HG03039 (cell line): ENCODE data around the gene BEND5.

Source experiments
- ATAC-seq: cut with Tn5 transposase; IDR thresholded peaks from one replicate; pipeline ENCODE4 v1.9.1; 2021; ENCODE audit warnings: mild to moderate bottlenecking, moderate library complexity; ENCODE audit not compliant: unreplicated experiment

Gene BEND5, protein sequence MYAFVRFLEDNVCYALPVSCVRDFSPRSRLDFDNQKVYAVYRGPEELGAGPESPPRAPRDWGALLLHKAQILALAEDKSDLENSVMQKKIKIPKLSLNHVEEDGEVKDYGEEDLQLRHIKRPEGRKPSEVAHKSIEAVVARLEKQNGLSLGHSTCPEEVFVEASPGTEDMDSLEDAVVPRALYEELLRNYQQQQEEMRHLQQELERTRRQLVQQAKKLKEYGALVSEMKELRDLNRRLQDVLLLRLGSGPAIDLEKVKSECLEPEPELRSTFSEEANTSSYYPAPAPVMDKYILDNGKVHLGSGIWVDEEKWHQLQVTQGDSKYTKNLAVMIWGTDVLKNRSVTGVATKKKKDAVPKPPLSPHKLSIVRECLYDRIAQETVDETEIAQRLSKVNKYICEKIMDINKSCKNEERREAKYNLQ

GRCh38 chr1:48776393-48777218 lies at the start of gene BEND5:
BEND5 (minus strand) TSS chr1:48776891; CDS start chr1:48776831, 60 bp downstream.
- ATAC-seq: no peak

DNA sequence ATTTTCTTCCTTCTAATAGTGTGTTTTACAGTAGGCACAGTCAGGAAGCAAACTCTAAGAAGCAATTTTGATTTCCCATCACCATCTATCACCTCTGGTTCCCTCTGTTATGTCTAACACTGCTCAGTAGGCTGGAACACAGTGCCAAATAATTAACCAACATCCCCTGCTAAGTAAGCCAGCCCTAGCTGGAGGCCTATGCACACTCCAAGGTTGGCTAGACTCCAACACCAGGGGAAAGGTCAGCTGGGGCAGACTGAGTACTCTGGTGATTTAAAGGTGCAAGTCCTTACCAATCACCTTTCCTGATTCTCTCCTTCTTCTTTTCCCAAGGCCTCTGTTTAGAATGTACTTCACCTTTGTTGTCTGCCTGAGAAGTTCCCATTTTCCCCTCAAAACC lies 46.5 kb upstream of the BEND5 start:
- ATAC-seq: no peak

- ATAC-seq: no peak
Measured at GRCh38 chr1:48820491-48820890, 43.8 kb upstream of the BEND5 start.

DNA sequence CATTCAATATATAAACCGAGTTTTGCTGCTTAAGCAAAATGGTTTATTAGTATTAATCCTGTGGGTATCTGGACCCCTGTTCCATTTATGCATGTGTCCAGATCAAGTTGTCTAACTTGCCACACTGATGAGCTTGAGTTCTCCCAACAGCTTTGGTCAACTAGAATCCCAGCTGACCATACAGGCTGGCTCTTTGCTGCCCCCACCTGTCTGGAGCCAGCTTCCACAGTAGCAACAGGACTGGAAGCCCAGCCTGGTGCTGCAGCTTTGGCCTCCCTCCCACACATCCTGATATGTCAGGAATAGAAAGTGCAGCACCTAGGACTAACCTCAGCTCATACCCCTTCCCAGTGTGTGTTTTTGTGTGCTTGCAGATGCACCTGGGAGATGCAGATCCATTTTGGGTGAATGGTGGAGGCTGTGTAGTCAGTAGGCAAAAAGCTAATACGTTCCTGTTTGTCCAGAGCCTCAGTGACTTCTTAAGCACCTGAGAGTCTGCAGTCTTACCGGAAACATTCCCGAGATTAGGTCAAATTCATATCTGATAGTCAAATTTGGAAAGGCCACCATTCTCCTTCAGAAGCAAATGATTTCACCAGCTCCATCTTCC lies 40.9 kb upstream of the BEND5 start:
- ATAC-seq: no peak

GRCh38 chr1:48810740-48811139 lies 34.0 kb upstream of the BEND5 start:
- ATAC-seq: no peak

GRCh38 chr1:48808496-48808895 lies 31.8 kb upstream of the BEND5 start:
- no peak for ATAC-seq

DNA sequence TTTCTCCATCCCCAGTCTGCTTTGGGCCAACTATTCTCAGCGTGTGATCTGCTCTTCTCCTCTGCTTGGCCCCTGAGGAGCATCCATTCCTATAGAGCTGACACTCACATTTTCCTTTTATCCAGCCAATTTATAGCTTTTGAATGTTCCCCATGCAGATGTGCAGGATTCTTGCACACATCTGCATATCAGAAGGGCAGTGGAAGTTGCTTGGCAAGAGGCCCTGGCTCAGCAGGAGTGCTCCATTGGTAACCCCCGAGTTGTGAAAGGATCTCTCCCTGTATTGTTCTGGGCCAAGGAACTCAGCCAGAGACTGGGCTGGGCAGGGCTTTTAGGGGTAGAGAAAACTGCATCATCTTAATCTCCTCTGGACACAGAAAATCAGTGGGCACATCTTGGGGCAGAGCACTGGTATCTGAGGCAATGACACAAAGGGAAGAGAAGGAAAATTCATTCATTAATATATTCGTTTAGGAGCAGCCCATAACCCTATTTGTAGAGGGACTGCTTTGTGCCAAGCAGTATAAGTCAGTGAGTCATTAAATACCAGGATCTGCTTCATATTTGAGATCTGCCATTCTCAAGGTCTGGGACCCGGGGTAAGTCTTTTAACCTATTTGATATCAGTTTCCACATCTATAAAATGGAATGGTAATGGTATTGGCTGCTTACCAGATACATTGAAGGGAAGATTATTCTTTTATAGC lies 31.0 kb upstream of the BEND5 start:
- no peak for ATAC-seq

DNA sequence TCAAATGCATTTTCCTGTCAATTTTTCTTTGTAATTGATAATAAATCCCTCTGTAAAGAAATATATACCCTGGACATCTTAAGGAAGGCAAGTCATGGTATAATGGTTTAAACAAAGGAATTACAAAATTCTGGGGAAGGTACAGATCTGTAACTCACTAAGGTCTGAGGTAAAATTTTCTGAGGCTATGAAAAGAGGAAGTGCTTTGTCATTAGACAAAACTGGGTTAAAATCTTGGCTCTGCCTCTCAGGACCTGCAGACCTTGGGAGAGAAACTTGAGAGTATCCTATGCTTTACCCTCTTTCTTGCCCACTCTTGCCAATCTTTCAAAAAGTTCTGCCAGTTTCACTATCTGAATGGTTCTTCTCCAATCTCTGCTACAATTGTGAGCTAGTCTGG lies 26.8 kb upstream of the BEND5 start:
- ATAC-seq: no peak

DNA sequence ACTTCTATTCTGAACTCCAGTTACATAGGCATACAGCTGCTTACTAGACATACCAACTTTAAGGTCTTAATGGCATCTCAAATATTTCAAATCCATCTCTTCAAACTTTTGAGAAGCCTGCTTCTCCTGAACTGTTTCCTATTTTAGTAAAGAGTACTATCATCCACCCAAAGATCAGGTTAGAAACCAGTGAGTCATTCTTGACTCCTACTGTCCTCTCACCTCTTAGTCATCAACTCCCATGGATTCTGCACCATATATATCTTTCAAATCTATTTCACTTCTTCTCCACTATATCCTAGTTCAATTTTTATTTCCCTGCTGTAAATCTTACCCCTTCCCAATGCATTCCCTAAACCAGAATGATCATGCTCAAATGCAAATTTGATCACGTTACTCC lies 18.1 kb upstream of the BEND5 start:
- ATAC-seq: no peak

DNA sequence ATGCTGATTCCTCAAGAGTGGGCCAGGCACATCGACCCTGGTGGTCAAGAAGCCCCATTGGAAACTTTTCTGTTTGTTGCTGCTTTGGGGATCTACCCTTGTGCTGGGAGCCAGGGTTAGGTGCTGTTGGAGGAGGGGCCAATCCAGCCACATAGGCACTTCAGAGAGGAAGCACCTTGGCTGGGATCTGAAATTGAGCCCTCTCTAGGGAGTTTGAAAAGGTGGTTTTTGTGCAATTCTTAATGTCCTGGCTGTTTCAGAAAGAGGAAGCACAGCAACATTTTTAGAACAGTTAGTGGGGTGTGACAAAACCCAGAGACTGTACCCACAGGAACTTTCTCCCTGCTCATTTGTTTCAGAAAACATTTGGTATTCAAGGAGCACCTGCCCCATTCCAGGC lies 17.2 kb upstream of the BEND5 start:
- peak; percentile 69 for ATAC-seq

DNA sequence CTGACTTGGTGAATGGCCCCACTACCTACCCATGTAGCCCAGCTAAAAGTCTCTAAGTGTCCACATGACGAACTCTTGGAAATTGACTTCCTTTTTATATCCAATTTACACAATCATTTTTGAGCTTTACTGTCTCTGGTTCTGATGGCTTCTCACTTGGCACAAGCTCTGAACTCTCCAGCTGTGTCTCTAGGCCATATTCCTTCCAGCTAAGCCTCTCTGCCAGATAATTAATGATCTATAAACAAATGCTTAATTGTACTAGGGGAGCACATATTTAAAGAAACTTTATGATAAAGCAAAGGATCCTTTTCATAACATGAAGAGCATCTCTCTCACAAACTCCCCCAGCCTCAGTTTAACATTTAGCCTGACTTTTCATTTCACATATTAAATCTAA lies 16.3 kb upstream of the BEND5 start:
- ATAC-seq: no peak

DNA sequence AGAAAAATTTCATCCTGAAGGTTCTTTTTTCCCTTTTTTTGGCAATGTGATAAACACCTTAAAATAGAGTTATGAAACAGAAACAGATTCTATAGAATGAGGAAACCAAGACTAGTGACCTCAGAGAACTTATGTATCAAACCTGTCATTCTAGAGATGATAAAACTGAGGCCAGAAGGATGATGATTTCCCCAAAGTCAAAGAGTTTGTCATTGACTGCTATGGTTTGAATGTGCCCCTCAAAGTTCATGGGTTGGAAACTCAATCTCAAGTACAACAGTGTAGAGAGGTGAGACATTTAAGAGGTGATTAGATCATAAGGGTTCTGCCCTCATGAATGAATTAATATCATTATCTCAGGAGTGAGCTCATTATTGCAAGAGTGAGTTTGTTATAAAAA lies 13.7 kb upstream of the BEND5 start:
- ATAC-seq: no peak

- no peak for ATAC-seq
Measured at GRCh38 chr1:48789903-48790302, 13.2 kb upstream of the BEND5 start.

GRCh38 chr1:48785869-48786268 lies 9.2 kb upstream of the BEND5 start:
- peak; percentile 45 for ATAC-seq

DNA sequence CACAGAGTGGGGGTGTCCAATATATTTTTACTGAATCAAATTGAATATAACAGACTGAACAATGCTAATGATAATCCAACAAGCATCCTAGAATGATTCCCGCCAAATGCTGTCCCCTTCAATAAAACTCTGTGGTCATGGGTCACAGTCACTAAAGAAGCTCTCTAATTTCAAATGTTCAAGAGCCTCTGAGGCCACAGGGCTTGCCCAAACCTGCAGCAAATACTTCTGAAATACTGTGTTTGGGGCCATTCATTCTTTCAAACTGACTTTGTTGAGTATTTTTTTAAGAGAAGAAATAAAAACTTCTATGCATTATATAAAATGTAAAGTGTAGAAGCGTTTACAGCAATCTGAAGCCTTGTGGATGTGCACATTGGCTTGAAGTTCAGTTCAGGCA lies 7.6 kb upstream of the BEND5 start:
- no peak for ATAC-seq

- no peak for ATAC-seq
Measured at GRCh38 chr1:48777219-48777895, 666 bp upstream of the BEND5 start.

DNA sequence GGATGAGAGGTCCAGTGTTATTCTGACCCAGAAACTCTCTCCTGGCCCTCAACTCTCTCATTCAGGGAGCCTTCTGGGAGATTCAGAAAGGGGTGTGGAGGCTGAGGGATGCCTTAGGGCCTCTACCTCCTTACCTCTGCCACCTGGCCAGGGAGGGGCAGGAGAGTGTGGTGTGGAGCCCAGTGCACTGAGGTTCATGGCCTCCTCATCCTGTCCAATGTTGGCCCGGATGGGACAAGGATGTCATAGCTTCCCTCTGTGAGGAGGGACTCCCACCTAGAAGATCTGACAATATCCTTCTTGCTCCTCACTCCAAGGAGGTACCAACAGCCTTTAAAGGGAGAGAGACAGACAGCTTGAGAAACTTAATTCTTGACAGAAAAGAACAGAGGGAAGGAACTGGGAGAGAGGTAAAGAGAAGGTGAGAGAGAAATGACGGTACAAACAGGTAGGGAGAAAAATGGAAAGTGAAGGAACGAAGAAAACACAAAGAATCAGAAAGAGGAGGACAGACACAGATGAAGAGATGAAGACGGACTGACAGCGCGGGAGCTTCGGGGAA lies 779 bp downstream of the BEND5 start:
- ATAC-seq: no peak

DNA sequence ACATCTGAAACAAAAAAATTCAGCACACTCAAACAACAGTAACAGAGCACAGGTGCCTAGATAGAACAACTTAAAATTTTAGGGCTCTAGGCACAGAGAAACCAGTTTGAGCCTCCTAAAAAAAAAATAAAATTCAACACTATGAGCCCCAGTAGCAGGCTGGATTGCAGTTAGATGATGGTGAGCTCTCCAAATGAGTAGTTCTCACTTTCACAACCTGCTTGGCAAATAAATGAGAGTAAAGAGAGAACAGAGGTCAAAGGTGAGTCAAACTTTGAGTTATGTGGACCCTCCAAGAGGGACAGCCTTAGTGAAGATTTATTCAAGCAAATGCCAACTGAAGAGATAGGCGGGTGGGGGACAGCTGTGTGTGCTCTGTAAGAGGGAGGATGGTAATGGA lies 3.6 kb downstream of the BEND5 start:
- ATAC-seq: no peak

- ATAC-seq: no peak
Measured at GRCh38 chr1:48772211-48772610, 4.5 kb downstream of the BEND5 start.

GRCh38 chr1:48771561-48771960 lies 5.1 kb downstream of the BEND5 start:
- ATAC-seq: no peak
